ENCODE measurements around the gene ALLC.

ALLC gene

GRCh38 chr2:3747826-3748225 is 89.8 kb downstream of the ALLC start:
- Histone ChIP-seq H3K36me3 (ENCODE audit: control insufficient read depth, insufficient read depth, low read length) (no peaks in the 10 kb centered on the region), H3K79me2 (no peaks in the 10 kb centered on the region), H3K27me3 (ENCODE audit: control insufficient read depth, insufficient read depth, low read length) (no peaks in the 10 kb centered on the region), H3K4me3 (ENCODE audit: low read depth, low read length) (no peak overlapping the region), H3K4me1 (no peaks in the 10 kb centered on the region), H3K4me2 (ENCODE audit: low read length) (no peak overlapping the region), H3K9ac (no peak overlapping the region), H3K9me3 (ENCODE audit: control insufficient read depth, low read length) (no peaks in the 10 kb centered on the region), H3K27ac (no peak overlapping the region), H2AFZ (no peak overlapping the region)
- TF ChIP-seq CTCF (IDR thresholded peaks at IDR 0.05): no peak

- Histone ChIP-seq H3K36me3 (ENCODE audit: control insufficient read depth, insufficient read depth, low read length) (no peaks in the 10 kb centered on the region), H3K4me3 (ENCODE audit: low read depth, low read length) (no peak overlapping the region), H3K4me2 (ENCODE audit: low read length) (no peak overlapping the region), H2AFZ (no peak overlapping the region), H3K9me3 (ENCODE audit: control insufficient read depth, low read length) (no peaks in the 10 kb centered on the region), H3K27ac (no peak overlapping the region), H3K27me3 (ENCODE audit: control insufficient read depth, insufficient read depth, low read length) (no peaks in the 10 kb centered on the region), H3K4me1 (no peaks in the 10 kb centered on the region), H3K9ac (no peak overlapping the region), H3K79me2 (no peaks in the 10 kb centered on the region)
- no peak for TF ChIP-seq CTCF (IDR thresholded peaks at IDR 0.05)
Measured at GRCh38 chr2:3749201-3749600, 91.2 kb downstream of the ALLC start.

- Histone ChIP-seq H3K27ac (no peak overlapping the region), H3K27me3 (ENCODE audit: control insufficient read depth, insufficient read depth, low read length) (no peaks in the 10 kb centered on the region)
- no peak for TF ChIP-seq CTCF (IDR thresholded peaks at IDR 0.05)
Measured at GRCh38 chr2:3751251-3751650, 93.3 kb downstream of the ALLC start.

GRCh38 chr2:3751806-3752205 is 93.8 kb downstream of the ALLC start:
- H3K36me3 ChIP-seq (ENCODE audit: control insufficient read depth, insufficient read depth, low read length): no peaks in the 10 kb centered on the region
- H3K4me1 ChIP-seq: no peaks in the 10 kb centered on the region
- TF ChIP-seq CTCF (IDR thresholded peaks at IDR 0.05): no peak
- no peak overlapping the region for H3K27ac ChIP-seq
- no peak overlapping the region for H3K4me2 ChIP-seq (ENCODE audit: low read length)
- H3K27me3 ChIP-seq (ENCODE audit: control insufficient read depth, insufficient read depth, low read length): no peaks in the 10 kb centered on the region
- no peaks in the 10 kb centered on the region for H3K9me3 ChIP-seq (ENCODE audit: control insufficient read depth, low read length)
- no peak overlapping the region for H3K9ac ChIP-seq
- no peak overlapping the region for H3K4me3 ChIP-seq (ENCODE audit: low read depth, low read length)
- H3K79me2 ChIP-seq: no peaks in the 10 kb centered on the region
- no peak overlapping the region for H2AFZ ChIP-seq

More at GRCh38 chr2:3751251-3751650, 93.3 kb downstream of the ALLC start:
- Histone ChIP-seq H3K9me3 (ENCODE audit: control insufficient read depth, low read length) (no peaks in the 10 kb centered on the region), H3K4me3 (ENCODE audit: low read depth, low read length) (no peak overlapping the region), H3K79me2 (no peaks in the 10 kb centered on the region), H3K4me2 (ENCODE audit: low read length) (no peak overlapping the region), H3K4me1 (no peaks in the 10 kb centered on the region), H2AFZ (no peak overlapping the region), H3K36me3 (ENCODE audit: control insufficient read depth, insufficient read depth, low read length) (no peaks in the 10 kb centered on the region), H3K9ac (no peak overlapping the region)

Measured in parathyroid adenoma (tissue), 2 donors.